ENCODE measurements around the gene RPS27L. TPM values are rescaled to one million over a fixed set of nuclear protein-coding genes. Genes with fewer than 3 reads are reported as not detected.

RPS27L gene
- total and polyA plus RNA-seq, 9 of the 15 experiments (the other 6 are each of a cell fraction or from before 2014, with no cell fraction given) = 72.2 to 382 (median 116) TPM

DNA sequence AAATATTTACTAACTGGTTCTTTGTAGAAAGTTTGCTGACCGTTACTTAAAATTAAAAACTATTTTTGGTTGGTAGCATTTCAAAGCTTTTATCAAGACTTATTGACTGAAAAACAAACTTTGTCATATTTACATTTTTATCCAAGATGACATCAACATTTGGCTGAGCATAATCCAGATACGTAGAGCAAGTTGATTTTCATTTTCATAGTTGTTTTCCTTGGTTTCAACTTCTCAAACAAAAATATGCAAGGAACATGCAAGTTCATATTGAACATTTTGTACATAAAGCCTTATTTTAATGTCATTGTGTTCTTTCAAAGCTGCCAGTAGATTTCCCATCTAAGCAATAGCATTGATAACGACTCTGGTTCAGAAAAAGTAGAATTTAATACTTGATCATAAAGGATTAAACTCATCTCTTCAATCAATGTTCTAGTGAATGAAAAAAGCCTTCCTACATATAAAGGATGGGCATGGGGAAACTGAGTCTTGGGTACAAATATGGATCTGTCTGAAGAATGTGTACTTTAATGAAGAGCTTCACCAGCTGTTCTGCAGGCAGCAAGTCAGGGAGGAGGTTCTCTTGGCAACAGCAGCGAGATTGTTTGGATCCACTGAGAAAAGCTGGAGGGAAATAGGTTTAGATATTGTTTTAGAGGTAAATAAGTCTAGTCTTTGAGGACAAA lies 37.7 kb upstream of the RPS27L start (continued):
- TF ChIP-seq, protein P1, sequence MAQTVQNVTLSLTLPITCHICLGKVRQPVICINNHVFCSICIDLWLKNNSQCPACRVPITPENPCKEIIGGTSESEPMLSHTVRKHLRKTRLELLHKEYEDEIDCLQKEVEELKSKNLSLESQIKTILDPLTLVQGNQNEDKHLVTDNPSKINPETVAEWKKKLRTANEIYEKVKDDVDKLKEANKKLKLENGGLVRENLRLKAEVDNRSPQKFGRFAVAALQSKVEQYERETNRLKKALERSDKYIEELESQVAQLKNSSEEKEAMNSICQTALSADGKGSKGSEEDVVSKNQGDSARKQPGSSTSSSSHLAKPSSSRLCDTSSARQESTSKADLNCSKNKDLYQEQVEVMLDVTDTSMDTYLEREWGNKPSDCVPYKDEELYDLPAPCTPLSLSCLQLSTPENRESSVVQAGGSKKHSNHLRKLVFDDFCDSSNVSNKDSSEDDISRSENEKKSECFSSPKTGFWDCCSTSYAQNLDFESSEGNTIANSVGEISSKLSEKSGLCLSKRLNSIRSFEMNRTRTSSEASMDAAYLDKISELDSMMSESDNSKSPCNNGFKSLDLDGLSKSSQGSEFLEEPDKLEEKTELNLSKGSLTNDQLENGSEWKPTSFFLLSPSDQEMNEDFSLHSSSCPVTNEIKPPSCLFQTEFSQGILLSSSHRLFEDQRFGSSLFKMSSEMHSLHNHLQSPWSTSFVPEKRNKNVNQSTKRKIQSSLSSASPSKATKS (CRISPR knock-in tag; IDR thresholded peaks at IDR 0.05) = no peak
- no peak for TF ChIP-seq ASH1L (IDR thresholded peaks at IDR 0.05; ENCODE audit: borderline replicate concordance, low read depth, partially characterized antibody)
- no peak for TF ChIP-seq BCL6 (CRISPR knock-in tag; IDR thresholded peaks at IDR 0.05)

DNA sequence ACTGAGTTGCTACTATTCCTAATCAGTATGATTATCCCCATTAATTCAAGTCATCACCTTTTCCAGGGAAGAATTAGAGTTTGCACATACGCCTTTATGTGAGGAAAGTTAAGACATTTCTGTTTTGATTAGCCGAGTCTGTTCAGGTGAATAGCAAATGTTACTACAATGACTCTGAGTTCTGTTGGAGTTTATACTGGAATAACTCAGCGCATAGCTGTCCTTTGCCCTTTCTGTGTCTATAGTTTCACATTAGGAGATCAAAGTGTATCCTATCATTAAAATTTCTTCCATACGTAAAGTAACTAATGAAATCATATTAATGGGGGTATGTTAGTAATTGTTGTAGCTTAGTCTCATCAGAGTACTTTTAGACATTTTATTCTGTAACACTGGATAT lies 37.0 kb upstream of the RPS27L start:
- Histone ChIP-seq H3K9me1 (ENCODE audit: control insufficient read depth, insufficient read depth, low read length) (no peaks in the 10 kb centered on the region), H3K27me3 (ENCODE audit: control insufficient read depth in 2 of 2, insufficient read depth in 2 of 2, low read length in 2 of 2) (no peaks in the 10 kb centered on the region), H3K27ac (ENCODE audit: extremely low read depth, low read depth, low read length) (peak overlapping the region; percentile 56), H3K36me3 (ENCODE audit: control insufficient read depth, insufficient read depth, low read length) (peaks cover 11% of the 10 kb centered on the region), H3K4me2 (ENCODE audit: insufficient read depth, low read length) (peak overlapping the region; percentile 62), H3K4me3 (no peak overlapping the region), H3K9ac (ENCODE audit: insufficient read depth in 1 of 2, low read depth in 2 of 2, low read length in 2 of 2) (peak overlapping the region in 1 of 2 experiments; percentile 40; a peak in 2 of 4 replicates), H3K9me3 (replicated peaks; ENCODE audit: control insufficient read depth, insufficient read depth, low read depth, low read length) (no peaks in the 10 kb centered on the region), H3K79me2 (ENCODE audit: control insufficient read depth, insufficient read depth, low read length) (peaks cover 99% of the 10 kb centered on the region), H3K4me1 (replicated peaks in 1 of 2; ENCODE audit: control insufficient read depth in 2 of 2, insufficient read depth in 2 of 2, low read length in 2 of 2) (peaks cover 14 to 72% of the 10 kb centered on the region in 2 experiments), H4K20me1 (replicated peaks; ENCODE audit: control insufficient read depth, insufficient read depth, low read length) (peaks cover 5% of the 10 kb centered on the region; the same call in 1 of the 2 replicates), H2AFZ (ENCODE audit: low read depth, low read length) (no peak overlapping the region)
- DNase-seq (ENCODE audit: extremely low read depth in 1 of 4, low spot score in 3 of 4) (no peak), FAIRE-seq (no peak), ATAC-seq (no peak)
- POLR2A ChIA-PET = interaction anchor here (0.6 to 4.7 kb wide), 9 partner anchors 9 to 401 kb away, joined by 3 to 36 read pairs (median 4); no protein-coding TSS in a partner anchor
- WGBS (ENCODE audit: insufficient coverage, low coverage, missing lambda C conversion rate) = 18% methylated on average over 4 of the region's 4 CpGs
- intact Hi-C loops (cut with micrococcal nuclease) (loop anchor here (5.0 kb wide), 2 partner anchors 37 to 83 kb away; partner anchors contain the start of genes APH1B and RPS27L), in situ Hi-C loops (cut with MboI) (no loop called here)
- no peak for TF ChIP-seq ZNF644 (tag; IDR thresholded peaks at IDR 0.05; ENCODE audit: low read depth)
- TF ChIP-seq, protein P2, sequence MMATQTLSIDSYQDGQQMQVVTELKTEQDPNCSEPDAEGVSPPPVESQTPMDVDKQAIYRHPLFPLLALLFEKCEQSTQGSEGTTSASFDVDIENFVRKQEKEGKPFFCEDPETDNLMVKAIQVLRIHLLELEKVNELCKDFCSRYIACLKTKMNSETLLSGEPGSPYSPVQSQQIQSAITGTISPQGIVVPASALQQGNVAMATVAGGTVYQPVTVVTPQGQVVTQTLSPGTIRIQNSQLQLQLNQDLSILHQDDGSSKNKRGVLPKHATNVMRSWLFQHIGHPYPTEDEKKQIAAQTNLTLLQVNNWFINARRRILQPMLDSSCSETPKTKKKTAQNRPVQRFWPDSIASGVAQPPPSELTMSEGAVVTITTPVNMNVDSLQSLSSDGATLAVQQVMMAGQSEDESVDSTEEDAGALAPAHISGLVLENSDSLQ (IDR thresholded peaks at IDR 0.05) = no peak
- TF ChIP-seq SMARCB1 (IDR thresholded peaks at IDR 0.05; ENCODE audit: insufficient read length, low read depth) = peak; percentile 37
- TF ChIP-seq HCFC1 (IDR thresholded peaks at IDR 0.05; ENCODE audit: low read depth, low read length) = no peak
- TF ChIP-seq, protein P3, sequence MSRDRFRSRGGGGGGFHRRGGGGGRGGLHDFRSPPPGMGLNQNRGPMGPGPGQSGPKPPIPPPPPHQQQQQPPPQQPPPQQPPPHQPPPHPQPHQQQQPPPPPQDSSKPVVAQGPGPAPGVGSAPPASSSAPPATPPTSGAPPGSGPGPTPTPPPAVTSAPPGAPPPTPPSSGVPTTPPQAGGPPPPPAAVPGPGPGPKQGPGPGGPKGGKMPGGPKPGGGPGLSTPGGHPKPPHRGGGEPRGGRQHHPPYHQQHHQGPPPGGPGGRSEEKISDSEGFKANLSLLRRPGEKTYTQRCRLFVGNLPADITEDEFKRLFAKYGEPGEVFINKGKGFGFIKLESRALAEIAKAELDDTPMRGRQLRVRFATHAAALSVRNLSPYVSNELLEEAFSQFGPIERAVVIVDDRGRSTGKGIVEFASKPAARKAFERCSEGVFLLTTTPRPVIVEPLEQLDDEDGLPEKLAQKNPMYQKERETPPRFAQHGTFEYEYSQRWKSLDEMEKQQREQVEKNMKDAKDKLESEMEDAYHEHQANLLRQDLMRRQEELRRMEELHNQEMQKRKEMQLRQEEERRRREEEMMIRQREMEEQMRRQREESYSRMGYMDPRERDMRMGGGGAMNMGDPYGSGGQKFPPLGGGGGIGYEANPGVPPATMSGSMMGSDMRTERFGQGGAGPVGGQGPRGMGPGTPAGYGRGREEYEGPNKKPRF (IDR thresholded peaks at IDR 0.05; ENCODE audit: low read depth, low read length) = no peak
- no TSS peak for BruUV-seq (replicated peaks)
- CTCF ChIA-PET (ENCODE audit: low intra/inter-chr PET ratio) = no interaction called here

Measured in K562 (cell line).